CD4-positive, alpha-beta T cell (primary cell): ENCODE data around the gene DIPK1B. TPM values are rescaled to one million over a fixed set of nuclear protein-coding genes. Genes with fewer than 3 reads are reported as not detected.

ENCODE experiments used
- ATAC-seq: fragments of 200-7000 bp; cut with Tn5 transposase; one replicate; pipeline ENCODE4 v1.10.0; 2022; ENCODE audit warnings: mild to moderate bottlenecking; ENCODE audit not compliant: poor library complexity
- CTCF ChIA-PET: fragments of 350-600 bp; sonication (Branson Sonifier 250); formaldehyde crosslinking; loops from one replicate; lab custom pipeline; 2021; ENCODE audit warnings: antibody characterized with exemption, inconsistent platforms; lab: Charles Lee
- POLR2A ChIA-PET: fragments of 350-600 bp; sonication (Branson Sonifier 250); formaldehyde crosslinking; loops from one replicate; lab custom pipeline; 2021; ENCODE audit warnings: antibody characterized with exemption, inconsistent platforms; lab: Charles Lee
- DNase-seq, 14 experiments: peaks; one replicate each; pipeline ENCODE4 v3.0.0-alpha.2; 2013 to 2020; ENCODE audit warnings: mixed read lengths in 2 of 14
- H3K27ac ChIP-seq, 2 donors: one replicate each; pipeline versions ENCODE4 v1.5.1 to v1.7.0; 2013; ENCODE audit warnings: low read length in 2 of 2, low read depth in 1 of 2, mild to moderate bottlenecking in 1 of 2
- H3K27me3 ChIP-seq, 2 experiments: 1 replicate in 1 of 2; 2 replicates in 1 of 2; pipeline versions ENCODE4 v1.6.1 to v1.7.0; 2013; ENCODE audit warnings: low read length in 2 of 2, control low read depth in 1 of 2, mild to moderate bottlenecking in 1 of 2, moderate library complexity in 1 of 2; ENCODE audit not compliant: insufficient read depth in 2 of 2, control insufficient read depth in 1 of 2
- H3K36me3 ChIP-seq: one replicate; pipeline ENCODE4 v1.6.1; 2013; ENCODE audit warnings: low read length, control low read depth; ENCODE audit not compliant: insufficient read depth
- H3K4me1 ChIP-seq: one replicate; pipeline ENCODE4 v1.6.1; 2013; ENCODE audit warnings: low read length, control low read depth; ENCODE audit not compliant: insufficient read depth
- H3K4me3 ChIP-seq: one replicate; pipeline ENCODE4 v1.5.1; 2013; ENCODE audit warnings: mild to moderate bottlenecking, low read length, moderate library complexity
- H3K9me3 ChIP-seq, 2 experiments: 1 replicate in 1 of 2; 2 replicates in 1 of 2; pipeline versions ENCODE4 v1.6.1 to v1.7.0; 2013; ENCODE audit warnings: low read length in 2 of 2, mild to moderate bottlenecking in 2 of 2, control low read depth in 1 of 2, moderate library complexity in 1 of 2; ENCODE audit not compliant: control insufficient read depth in 1 of 2, insufficient read depth in 1 of 2
- H3K27ac Mint-ChIP-seq: one replicate; pipeline ENCODE4 v1.8.0; 2020; ENCODE audit warnings: mixed read lengths
- H3K27me3 Mint-ChIP-seq: one replicate; pipeline ENCODE4 v1.8.0; 2021; ENCODE audit warnings: mixed read lengths
- H3K36me3 Mint-ChIP-seq: one replicate; pipeline ENCODE4 v1.8.0; 2021; ENCODE audit warnings: low read depth, mixed read lengths
- H3K4me1 Mint-ChIP-seq: one replicate; pipeline ENCODE4 v1.8.0; 2021; ENCODE audit warnings: low read depth, mixed read lengths
- H3K4me3 Mint-ChIP-seq: one replicate; pipeline ENCODE4 v1.8.0; 2020; ENCODE audit warnings: mild to moderate bottlenecking, mixed read lengths
- H3K9me3 Mint-ChIP-seq: one replicate; pipeline ENCODE4 v1.8.0; 2020; ENCODE audit warnings: mixed read lengths
- CTCF ChIP-seq: fragments of 200-600 bp; IDR thresholded peaks from one replicate; pipeline ENCODE4 v1.8.0; 2022; ENCODE audit warnings: antibody characterized with exemption, mild to moderate bottlenecking
- intact Hi-C, 2 experiments: fragments of 100-400 bp; cut with DNase I in 1 of 2; cut with micrococcal nuclease in 1 of 2; formaldehyde crosslinking; loops; one replicate each; pipeline versions ENCODE4 v1.15.1 to v1.9.0; 2023 to 2025; cut with DNase I, micrococcal nuclease
- total RNA-seq, 174 experiments: library from RNA in 2 of 174; stranded (reverse) in 2 of 174; gene quantifications; one replicate each; pipeline ENCODE4 v1.2.3 and lab custom pipeline; 2021 to 2026

DIPK1B gene
- total RNA-seq, 2 experiments from 2014 or later: 0.11 TPM; not detected in 1

DNA sequence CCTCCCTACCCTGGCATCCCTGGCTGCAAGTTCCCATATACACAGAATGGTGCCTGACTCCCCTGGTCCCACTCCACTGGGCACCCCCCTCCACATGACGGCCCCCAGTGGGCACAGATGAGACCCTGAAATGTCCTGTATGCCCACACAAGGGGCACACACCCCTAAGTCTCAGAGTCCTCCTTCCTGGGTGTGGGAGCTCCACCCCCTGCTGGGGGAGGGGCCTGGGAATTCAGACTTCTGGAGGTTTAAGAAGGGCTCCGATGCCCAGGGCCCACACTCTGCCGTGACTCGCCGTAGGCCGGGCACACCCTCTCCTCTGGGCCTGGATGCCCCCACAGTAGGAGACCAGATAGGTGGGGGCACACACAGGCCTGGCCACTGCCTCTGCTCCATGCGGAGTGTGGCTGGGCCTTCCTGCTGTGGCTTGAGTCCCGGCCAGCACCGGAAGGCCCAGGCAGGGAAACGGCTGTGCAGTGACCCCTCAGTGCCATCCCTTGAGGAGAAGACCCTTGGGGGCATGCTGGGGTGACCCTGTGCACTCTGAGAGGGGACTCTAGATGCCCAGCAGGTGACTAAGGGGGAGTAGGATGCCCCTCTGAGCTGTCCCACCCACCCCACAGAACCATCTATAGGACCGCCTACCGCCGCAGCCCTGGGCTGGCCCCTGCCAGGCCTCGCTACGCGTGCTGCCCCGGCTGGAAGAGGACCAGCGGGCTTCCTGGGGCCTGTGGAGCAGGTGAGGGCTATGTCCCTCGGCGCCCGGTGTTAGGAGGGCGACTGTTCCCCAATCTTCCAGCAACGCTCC is 43.2 kb upstream of the DIPK1B start:
- no peaks in the 10 kb centered on the region for H3K36me3 Mint-ChIP-seq
- POLR2A ChIA-PET: no interaction called here
- H3K4me1 ChIP-seq: peaks cover 15% of the 10 kb centered on the region
- ATAC-seq (no peak), DNase-seq (no peak)
- no peak overlapping the region for H3K4me3 ChIP-seq
- no peaks in the 10 kb centered on the region for H3K4me1 Mint-ChIP-seq
- no peaks in the 10 kb centered on the region for H3K9me3 Mint-ChIP-seq
- peaks cover 16% of the 10 kb centered on the region for H3K27me3 Mint-ChIP-seq
- CTCF ChIA-PET: no interaction called here
- no peak overlapping the region for H3K27ac Mint-ChIP-seq
- no peaks in the 10 kb centered on the region for H3K36me3 ChIP-seq
- H3K9me3 ChIP-seq: peaks cover 0 to 14% of the 10 kb centered on the region in 2 experiments
- TF ChIP-seq CTCF: no peak
- intact Hi-C loops: no loop called here
- no peak overlapping the region for H3K27ac ChIP-seq
- peaks cover 19 to 24% of the 10 kb centered on the region in 2 experiments for H3K27me3 ChIP-seq
- peak overlapping the region; percentile 48 for H3K4me3 Mint-ChIP-seq

DNA sequence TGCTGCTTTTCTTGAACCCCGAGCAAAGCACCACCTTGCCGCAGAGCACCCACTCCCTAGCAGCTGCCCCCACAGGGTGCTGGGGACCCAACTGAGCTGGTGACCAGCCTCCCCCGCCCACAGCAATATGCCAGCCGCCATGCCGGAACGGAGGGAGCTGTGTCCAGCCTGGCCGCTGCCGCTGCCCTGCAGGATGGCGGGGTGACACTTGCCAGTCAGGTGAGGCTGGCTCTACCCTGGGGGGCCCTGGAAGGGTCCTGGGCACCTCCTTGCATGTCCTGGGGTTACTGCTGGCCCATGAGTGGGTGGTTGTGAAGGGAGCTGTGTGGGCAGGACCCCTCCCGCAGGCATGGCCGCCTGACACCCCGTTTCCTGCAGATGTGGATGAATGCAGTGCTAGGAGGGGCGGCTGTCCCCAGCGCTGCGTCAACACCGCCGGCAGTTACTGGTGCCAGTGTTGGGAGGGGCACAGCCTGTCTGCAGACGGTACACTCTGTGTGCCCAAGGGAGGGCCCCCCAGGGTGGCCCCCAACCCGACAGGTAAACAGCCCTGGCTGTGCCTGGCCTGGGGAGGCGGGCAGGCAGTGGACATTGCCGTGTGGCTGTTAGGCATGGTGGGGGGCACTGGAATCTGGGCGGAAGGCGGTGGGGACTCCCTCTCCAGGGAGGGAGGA is 42.4 kb upstream of the DIPK1B start:
- no peaks in the 10 kb centered on the region for H3K36me3 ChIP-seq
- no peak for ATAC-seq
- POLR2A ChIA-PET: no interaction called here

More for the DNA sequence above, 42.4 kb upstream of the DIPK1B start:
- Histone ChIP-seq H3K27me3 (peaks cover 12 to 17% of the 10 kb centered on the region in 2 experiments), H3K4me1 (peaks cover 12% of the 10 kb centered on the region), H3K27ac (no peak overlapping the region), H3K4me3 (no peak overlapping the region), H3K9me3 (peaks cover 0 to 7% of the 10 kb centered on the region in 2 experiments)
- Mint-ChIP-seq H3K4me1 (no peaks in the 10 kb centered on the region), H3K27me3 (peaks cover 12% of the 10 kb centered on the region), H3K4me3 (no peak overlapping the region), H3K9me3 (no peaks in the 10 kb centered on the region), H3K27ac (no peak overlapping the region), H3K36me3 (no peaks in the 10 kb centered on the region)
- DNase-seq: no peak
- no peak for TF ChIP-seq CTCF
- CTCF ChIA-PET: no interaction called here
- intact Hi-C loops: no loop called here
